GM12864 (cell line): ENCODE results near the gene STK32C.
A peak's percentile ranks its signal among the peaks of the same experiment; 100 is the strongest.

Source experiments
- DNase-seq: peaks from one replicate; pipeline ENCODE4 v3.0.0-alpha.2; 2011; ENCODE audit warnings: low read depth
- H3K4me3 ChIP-seq: 2 replicates; pipeline ENCODE4 v1.5.1; 2011; ENCODE audit warnings: mild to moderate bottlenecking, low read depth, low read length, control low read depth
- TF ChIP-seq, protein P1 (sequence below): IDR thresholded peaks from 2 replicates; pipeline ENCODE4 v1.5.1; 2011; ENCODE audit warnings: low read depth, mild to moderate bottlenecking, moderate library complexity, low read length, control low read depth, inconsistent platforms; ENCODE audit errors: missing control alignments

Gene STK32C

DNA sequence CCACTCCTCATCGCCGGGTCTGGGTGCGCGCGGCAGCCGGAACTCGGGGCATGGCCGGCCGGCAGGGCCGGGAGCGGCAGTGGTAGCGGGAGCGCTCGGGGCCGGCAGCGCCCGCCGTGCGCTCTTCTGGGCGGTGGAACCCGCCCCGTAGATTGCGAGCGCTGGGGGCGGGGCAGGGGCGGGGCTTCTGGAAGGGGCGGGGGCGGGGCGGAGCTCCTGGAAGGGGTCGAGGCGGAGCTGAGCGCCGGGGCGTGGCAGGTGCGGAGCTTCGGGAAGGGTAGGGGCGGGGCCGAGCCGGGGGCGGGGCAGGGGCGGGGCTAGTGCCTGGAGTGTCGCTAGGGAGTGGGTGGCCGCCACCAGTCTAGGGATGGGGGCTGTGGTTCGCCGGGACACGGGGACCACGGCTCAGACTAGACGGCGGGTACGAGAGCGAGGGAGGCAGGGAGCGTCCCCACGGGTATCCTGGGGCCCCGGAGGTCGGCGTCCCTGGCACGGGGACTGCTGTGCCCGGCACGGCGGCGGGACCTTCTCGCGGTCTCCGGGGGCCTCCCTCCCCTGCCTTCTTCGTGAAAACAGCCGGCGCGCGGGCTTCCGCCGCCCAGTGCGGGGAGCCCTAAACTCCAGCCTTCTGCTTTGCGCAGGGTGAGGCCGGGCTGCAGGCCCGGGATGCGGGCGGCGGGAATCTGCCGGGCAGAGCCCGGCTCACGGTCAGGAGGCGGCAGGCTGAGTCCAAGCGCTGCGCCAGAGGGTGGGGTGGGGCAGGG lies at the start of gene STK32C:
Gene STK32C (minus strand): TSS at position 128 of the 764 bp plus-strand sequence. CDS start 117 bp downstream, at position 11.
- peak within 1 kb of the TSS; percentile 63 for H3K4me3 ChIP-seq
- peak; percentile 29 for DNase-seq
- TF ChIP-seq, protein P1, sequence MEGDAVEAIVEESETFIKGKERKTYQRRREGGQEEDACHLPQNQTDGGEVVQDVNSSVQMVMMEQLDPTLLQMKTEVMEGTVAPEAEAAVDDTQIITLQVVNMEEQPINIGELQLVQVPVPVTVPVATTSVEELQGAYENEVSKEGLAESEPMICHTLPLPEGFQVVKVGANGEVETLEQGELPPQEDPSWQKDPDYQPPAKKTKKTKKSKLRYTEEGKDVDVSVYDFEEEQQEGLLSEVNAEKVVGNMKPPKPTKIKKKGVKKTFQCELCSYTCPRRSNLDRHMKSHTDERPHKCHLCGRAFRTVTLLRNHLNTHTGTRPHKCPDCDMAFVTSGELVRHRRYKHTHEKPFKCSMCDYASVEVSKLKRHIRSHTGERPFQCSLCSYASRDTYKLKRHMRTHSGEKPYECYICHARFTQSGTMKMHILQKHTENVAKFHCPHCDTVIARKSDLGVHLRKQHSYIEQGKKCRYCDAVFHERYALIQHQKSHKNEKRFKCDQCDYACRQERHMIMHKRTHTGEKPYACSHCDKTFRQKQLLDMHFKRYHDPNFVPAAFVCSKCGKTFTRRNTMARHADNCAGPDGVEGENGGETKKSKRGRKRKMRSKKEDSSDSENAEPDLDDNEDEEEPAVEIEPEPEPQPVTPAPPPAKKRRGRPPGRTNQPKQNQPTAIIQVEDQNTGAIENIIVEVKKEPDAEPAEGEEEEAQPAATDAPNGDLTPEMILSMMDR = no peak

GRCh38 chr10:132356621-132357195 lies 49.0 kb upstream of the STK32C start:
- TF ChIP-seq, protein P1 = no peak
- no peak overlapping the region for H3K4me3 ChIP-seq
- DNase-seq = no peak

DNA sequence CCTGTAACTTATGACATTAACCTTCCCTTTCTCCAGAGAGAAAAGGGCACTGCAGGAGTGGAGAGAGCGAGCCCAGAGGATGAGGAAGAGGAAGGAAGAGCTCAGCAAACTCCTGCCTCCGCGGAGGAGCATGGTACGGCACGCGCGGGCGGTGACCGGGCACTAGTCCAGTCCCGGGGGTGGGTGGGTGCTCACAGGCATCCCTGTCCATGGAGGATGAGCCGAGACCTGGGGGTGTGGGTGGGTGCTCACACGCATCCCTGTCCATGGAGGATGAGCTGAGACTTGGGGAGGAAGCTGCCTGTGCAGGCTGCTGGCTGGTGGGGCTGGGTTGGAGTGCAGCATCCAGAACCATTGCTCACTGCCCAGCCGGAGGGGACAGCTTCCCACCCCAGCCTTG lies 48.0 kb upstream of the STK32C start:
- no peak for DNase-seq
- no peak overlapping the region for H3K4me3 ChIP-seq
- TF ChIP-seq, protein P1 = no peak

- no peak overlapping the region for H3K4me3 ChIP-seq
- TF ChIP-seq, protein P1 = no peak
- DNase-seq = no peak
Observed at GRCh38 chr10:132355297-132355696, 47.5 kb upstream of the STK32C start.

GRCh38 chr10:132354356-132355094 lies 46.8 kb upstream of the STK32C start:
- H3K4me3 ChIP-seq = no peak overlapping the region
- TF ChIP-seq, protein P1 = no peak
- DNase-seq = no peak

GRCh38 chr10:132353456-132354355 lies 46.0 kb upstream of the STK32C start:
- no peak overlapping the region for H3K4me3 ChIP-seq
- DNase-seq = no peak
- TF ChIP-seq, protein P1 = no peak
